Effector memory CD8-positive, alpha-beta T cell (primary cell): ENCODE measurements around the gene DCLRE1C.
"Not testable (repeated sequence)": the region's sequence is repeated elsewhere in the genome, so short reads cannot be mapped to it uniquely, and the experiment has no call there.

ENCODE experiments used
- ATAC-seq: fragments of 150-1000 bp; cut with Tn5 transposase; replicated peaks from 2 replicates; pipeline ENCODE4 v1.10.0; 2021; ENCODE audit warnings: mild to moderate bottlenecking, moderate library complexity
- DNase-seq, 3 experiments: peaks; one replicate each; pipeline ENCODE4 v3.0.0; 2021
- H3K27ac Mint-ChIP-seq, 2 donors: one replicate each; pipeline ENCODE4 v1.8.0; 2022; ENCODE audit warnings: mild to moderate bottlenecking in 2 of 2, mixed read lengths in 2 of 2, moderate library complexity in 2 of 2
- H3K27me3 Mint-ChIP-seq, 2 donors: one replicate each; pipeline ENCODE4 v1.8.0; 2022; ENCODE audit warnings: mixed read lengths in 2 of 2
- H3K36me3 Mint-ChIP-seq: one replicate; pipeline ENCODE4 v1.8.0; 2022; ENCODE audit warnings: mild to moderate bottlenecking, moderate library complexity, mixed read lengths; ENCODE audit not compliant: insufficient read depth
- H3K4me1 Mint-ChIP-seq, 2 donors: one replicate each; pipeline ENCODE4 v1.8.0; 2022; ENCODE audit warnings: low read depth in 2 of 2, mixed read lengths in 2 of 2
- H3K4me3 Mint-ChIP-seq, 2 donors: one replicate each; pipeline ENCODE4 v1.8.0; 2022; ENCODE audit warnings: mild to moderate bottlenecking in 2 of 2, mixed read lengths in 2 of 2, moderate library complexity in 2 of 2
- H3K9me3 Mint-ChIP-seq, 2 donors: one replicate each; pipeline ENCODE4 v1.8.0; 2022; ENCODE audit warnings: mixed read lengths in 2 of 2

DCLRE1C gene

DNA sequence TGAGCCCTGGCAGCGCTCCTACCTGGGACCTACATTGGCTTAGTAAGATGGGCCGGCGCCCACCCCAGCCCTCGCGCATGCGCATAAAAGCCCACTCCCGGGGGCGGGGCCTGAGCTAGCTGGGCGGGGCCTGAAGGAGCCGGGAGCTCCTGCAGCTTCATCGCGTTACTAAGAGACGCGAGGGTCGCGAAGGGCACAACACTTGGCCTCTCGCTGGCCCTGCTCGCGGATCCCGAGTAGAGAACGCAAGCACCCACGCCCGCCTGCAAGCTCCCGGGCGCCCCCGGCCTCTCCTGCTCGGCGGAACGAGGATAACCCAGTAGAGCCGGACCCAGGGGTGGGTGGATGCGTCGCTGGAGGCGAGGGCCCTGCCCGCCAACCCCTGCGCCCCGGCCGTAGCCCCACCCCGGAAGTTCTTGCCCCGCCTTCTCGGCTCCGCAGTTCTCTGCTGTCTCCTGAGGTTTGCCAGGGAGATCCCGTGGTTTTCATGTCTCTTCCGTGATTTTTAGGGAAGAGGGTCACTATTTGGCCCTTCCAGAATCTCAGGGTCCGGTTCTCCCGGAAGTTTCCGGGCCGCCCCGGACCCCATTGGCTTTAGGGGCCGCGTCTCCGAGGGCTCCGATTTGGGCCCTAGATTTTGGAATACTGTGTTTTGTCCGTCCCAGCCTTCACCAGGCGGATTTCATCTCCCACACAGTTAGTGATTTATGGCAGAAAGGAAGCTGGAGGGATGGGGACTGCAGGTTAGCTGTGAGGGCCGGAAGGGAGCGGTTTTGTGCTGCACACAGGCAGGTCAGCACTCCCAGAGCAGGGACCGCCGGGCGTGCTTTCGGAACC is 5.5 kb upstream of the DCLRE1C start, which contains the start of gene MEIG1:
TSS of gene MEIG1 (plus strand) at position 168 of the 837 bp plus-strand sequence. CDS start 7,081 bp downstream, outside the sequence.
- Mint-ChIP-seq H3K4me3 (peak within 1 kb of the TSS; percentile 98 to 99), H3K36me3 (peaks cover 15% of the 10 kb centered on the region), H3K9me3 (no peaks in the 10 kb centered on the region), H3K27me3 (no peaks in the 10 kb centered on the region), H3K27ac (peak within 1 kb of the TSS; percentile 96 to 97), H3K4me1 (peaks cover 8 to 12% of the 10 kb centered on the region in 2 donors)
- ATAC-seq (peak; percentile 85), DNase-seq (peak; percentile 85 to 91 (median 86))

DNA sequence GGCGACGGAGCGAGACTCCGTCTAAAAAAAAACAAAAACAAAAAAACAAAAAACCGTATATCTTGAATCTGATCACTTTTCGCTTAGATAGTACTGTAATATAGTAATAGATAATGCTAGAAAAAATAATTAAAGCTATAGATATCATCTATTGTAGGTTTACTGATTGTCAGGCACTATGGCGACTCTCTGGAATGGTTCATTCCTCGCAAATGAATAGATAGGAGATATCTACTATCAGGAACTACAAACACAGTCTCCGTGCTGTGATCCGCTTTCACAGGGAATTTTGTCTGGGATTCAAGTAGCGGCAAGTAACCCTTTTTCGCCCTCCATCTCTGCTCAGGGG is 5.0 kb upstream of the DCLRE1C start:
- ATAC-seq: no peak
- H3K27ac Mint-ChIP-seq: peak overlapping the region; percentile 96 to 97
- H3K4me1 Mint-ChIP-seq: peaks cover 10 to 15% of the 10 kb centered on the region in 2 donors

DNA sequence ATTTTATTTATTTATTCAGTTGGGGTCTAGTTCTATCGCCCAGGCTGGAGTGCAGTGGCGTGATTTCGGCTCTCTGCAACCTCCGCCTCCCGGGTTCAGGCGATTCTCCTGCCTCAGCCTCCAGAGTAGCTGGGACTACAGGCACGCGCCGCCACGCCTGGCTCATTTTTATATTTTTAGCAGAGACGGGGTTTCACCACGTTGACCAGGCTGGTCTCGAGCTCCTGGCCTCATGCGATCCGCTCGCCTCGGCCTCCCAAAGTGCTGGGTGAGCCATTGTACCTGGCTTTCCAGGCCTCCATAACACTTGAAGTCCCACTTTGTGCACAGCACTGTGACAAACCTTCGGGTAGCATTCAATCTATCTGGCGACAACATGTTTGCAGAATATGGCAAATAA is 1.0 kb upstream of the DCLRE1C start:
- no peak for ATAC-seq
- DNase-seq: no peak
- Mint-ChIP-seq H3K36me3 (peaks cover 25% of the 10 kb centered on the region), H3K4me1 (peaks cover 34 to 36% of the 10 kb centered on the region in 2 donors), H3K9me3 (no peaks in the 10 kb centered on the region), H3K27me3 (no peaks in the 10 kb centered on the region), H3K4me3 (peak overlapping the region; percentile 92 to 95), H3K27ac (peak overlapping the region; percentile 95 to 96)

More for the DNA sequence above, 5.0 kb upstream of the DCLRE1C start:
- DNase-seq: no peak
- H3K4me3 Mint-ChIP-seq: peak overlapping the region; percentile 98 to 99
- no peaks in the 10 kb centered on the region for H3K27me3 Mint-ChIP-seq
- H3K36me3 Mint-ChIP-seq: peaks cover 20% of the 10 kb centered on the region
- no peaks in the 10 kb centered on the region for H3K9me3 Mint-ChIP-seq

DNA sequence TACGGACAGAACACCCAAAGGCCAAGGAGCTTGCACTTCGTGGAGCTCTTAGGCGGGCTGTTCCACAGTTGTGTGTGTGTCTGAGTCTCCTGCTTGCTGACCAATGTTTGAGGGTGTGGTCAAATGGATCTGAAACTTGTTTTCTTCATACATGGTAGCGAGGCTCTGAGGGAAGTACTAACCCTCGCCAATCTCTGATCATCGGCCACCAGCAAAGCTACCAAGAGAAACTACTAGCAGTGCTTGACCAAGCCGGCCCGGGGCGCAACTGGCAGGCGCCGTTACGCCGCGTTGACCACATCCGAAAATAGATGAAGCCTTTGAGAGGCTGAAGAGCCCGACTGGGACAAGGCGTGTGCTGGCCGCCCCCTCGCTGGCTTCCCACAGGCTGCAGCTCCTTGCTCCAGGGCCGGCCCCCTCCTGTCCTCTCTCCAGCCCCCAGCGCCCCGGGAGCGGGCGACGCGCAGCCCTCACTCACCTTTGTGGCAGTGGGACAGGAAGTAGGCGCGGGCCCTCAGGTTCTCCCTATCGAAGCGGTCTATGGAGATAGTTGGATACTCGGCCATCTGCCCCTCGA is 384 bp downstream of the DCLRE1C start:
- H3K27ac Mint-ChIP-seq: peak overlapping the region; percentile 95 to 96
- no peaks in the 10 kb centered on the region for H3K27me3 Mint-ChIP-seq
- peak; percentile 49 for ATAC-seq
- H3K4me1 Mint-ChIP-seq: peaks cover 30 to 40% of the 10 kb centered on the region in 2 donors
- no peak for DNase-seq
- H3K36me3 Mint-ChIP-seq: peaks cover 17% of the 10 kb centered on the region
- peak overlapping the region; percentile 92 to 95 for H3K4me3 Mint-ChIP-seq
- no peaks in the 10 kb centered on the region for H3K9me3 Mint-ChIP-seq

DNA sequence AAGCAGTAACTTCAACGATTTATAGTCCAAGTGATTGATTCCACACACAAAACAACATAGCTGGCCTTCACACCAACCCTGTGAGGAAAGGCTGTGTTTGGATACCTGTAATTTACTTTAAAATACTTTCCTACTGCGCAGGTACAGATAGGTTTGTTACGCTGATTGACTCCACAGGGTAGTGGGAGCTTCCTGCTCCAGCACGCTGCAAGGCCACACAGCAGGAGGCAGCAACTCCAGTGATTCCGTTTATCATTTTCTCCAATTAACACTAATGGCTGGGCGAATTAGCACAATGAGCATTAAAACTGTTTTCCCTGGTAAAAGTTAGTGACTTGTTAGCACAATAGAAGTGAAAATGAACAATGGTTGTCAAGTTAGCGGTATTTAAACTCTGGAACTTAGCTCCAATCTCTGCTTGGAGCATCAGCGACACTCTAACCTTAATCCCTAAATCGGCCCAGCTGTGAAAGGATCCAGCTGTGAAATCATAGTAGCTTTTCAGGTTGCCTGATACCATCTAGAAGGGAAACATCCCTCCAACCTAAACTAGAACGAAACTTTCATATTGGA is 959 bp downstream of the DCLRE1C start:
- H3K36me3 Mint-ChIP-seq: peaks cover 22% of the 10 kb centered on the region
- H3K4me1 Mint-ChIP-seq: peaks cover 28 to 40% of the 10 kb centered on the region in 2 donors
- no peaks in the 10 kb centered on the region for H3K27me3 Mint-ChIP-seq
- H3K4me3 Mint-ChIP-seq: peak overlapping the region; percentile 92 to 95
- ATAC-seq (no peak), DNase-seq (no peak)
- peak overlapping the region; percentile 95 to 96 for H3K27ac Mint-ChIP-seq
- no peaks in the 10 kb centered on the region for H3K9me3 Mint-ChIP-seq

DNA sequence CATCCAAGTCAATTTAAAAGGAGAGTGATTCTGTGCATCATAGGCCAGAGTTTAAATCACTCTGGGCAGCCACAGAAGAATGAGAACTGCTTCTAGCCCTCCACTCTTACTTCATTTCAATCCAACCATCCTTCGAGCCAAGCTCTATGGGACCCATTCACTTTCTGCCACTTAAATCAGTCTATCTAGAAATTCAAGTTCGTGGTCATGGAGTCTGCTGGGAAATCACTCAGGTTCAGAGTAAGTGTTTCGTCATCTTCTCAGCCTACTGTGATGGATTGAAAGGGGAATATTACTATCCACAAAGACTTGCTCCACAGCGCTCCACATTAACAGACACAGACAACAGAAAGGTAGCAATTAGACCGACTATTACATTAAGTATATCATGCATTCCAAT is 4.6 kb downstream of the DCLRE1C start:
- Mint-ChIP-seq H3K4me1 (peaks cover 25 to 35% of the 10 kb centered on the region in 2 donors), H3K36me3 (peaks cover 50% of the 10 kb centered on the region), H3K27ac (peak overlapping the region in 1 of 2 donors; percentile 10), H3K9me3 (no peaks in the 10 kb centered on the region), H3K4me3 (no peak overlapping the region), H3K27me3 (no peaks in the 10 kb centered on the region)
- ATAC-seq (no peak), DNase-seq (no peak)

DNA sequence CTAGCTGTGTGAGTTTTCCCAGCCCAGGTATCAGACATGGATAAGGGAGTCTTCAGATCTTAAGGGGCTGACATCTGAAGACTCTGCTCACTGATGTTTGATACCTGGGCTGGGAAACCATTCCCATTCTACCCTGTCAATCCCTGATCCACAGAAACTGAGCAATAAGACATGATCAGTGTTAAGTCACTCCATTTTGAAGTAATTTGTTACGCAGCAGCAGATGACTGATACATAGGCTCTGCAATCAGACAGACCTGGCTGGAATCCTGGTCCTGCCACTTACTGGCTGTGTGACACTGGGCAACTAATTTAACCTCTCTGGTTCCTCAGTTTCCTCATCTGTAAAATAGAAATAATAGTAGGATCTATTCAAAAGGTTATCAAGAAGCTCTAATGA is 6.6 kb downstream of the DCLRE1C start:
- Mint-ChIP-seq H3K27me3 (no peaks in the 10 kb centered on the region), H3K36me3 (peaks cover 52% of the 10 kb centered on the region), H3K27ac (no peak overlapping the region), H3K4me3 (no peak overlapping the region), H3K9me3 (no peaks in the 10 kb centered on the region), H3K4me1 (peaks cover 20 to 25% of the 10 kb centered on the region in 2 donors)
- ATAC-seq (no peak), DNase-seq (no peak)

DNA sequence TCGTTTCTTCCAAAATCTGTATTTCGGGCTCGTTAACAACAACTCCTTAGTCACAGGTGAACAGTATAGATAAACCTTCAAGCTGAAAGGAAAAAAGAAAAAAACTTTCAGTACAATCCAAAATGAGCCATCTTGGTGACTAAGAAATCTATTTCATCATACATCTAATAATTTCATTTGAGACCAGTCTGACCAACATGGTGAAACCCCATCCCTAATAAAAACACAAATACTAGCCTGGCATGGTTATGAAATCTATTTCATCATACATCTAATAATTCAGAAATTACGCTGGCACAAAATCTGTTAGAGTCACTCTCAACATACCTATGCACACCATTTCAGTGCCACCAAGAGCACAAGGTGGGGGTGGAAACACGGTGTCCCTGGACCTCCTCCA is 8.8 kb downstream of the DCLRE1C start:
- Mint-ChIP-seq H3K4me3 (no peak overlapping the region), H3K4me1 (peaks cover 12 to 14% of the 10 kb centered on the region in 2 donors), H3K9me3 (no peaks in the 10 kb centered on the region), H3K27ac (no peak overlapping the region), H3K27me3 (no peaks in the 10 kb centered on the region), H3K36me3 (peaks cover 61% of the 10 kb centered on the region)
- no peak for DNase-seq
- no peak for ATAC-seq

DNA sequence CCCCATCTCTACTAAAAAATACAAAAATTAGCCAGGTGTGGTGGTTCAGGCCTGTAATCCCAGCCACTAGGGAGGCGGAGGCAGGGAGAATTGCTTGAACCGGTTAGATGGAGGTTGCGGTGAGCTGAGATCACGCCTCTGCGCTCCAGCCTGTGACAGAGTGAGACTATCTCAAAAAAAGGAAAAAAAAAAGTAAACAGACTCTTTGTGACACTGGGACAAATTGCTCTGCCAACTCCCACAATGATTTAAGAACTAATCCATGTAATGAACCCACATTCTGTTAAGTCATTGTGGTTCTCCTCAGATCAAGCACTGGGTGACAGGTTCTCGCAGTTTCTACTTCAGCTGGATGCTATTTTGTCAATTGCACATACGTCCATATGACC is 11.0 kb downstream of the DCLRE1C start:
- Mint-ChIP-seq H3K36me3 (peaks cover 65% of the 10 kb centered on the region), H3K27ac (peak overlapping the region; percentile 60 to 68), H3K4me1 (peaks cover 11 to 12% of the 10 kb centered on the region in 2 donors)
- H3K9me3 Mint-ChIP-seq, DNase-seq, H3K27me3 Mint-ChIP-seq, H3K4me3 Mint-ChIP-seq, ATAC-seq: not testable (repeated sequence)

DNA sequence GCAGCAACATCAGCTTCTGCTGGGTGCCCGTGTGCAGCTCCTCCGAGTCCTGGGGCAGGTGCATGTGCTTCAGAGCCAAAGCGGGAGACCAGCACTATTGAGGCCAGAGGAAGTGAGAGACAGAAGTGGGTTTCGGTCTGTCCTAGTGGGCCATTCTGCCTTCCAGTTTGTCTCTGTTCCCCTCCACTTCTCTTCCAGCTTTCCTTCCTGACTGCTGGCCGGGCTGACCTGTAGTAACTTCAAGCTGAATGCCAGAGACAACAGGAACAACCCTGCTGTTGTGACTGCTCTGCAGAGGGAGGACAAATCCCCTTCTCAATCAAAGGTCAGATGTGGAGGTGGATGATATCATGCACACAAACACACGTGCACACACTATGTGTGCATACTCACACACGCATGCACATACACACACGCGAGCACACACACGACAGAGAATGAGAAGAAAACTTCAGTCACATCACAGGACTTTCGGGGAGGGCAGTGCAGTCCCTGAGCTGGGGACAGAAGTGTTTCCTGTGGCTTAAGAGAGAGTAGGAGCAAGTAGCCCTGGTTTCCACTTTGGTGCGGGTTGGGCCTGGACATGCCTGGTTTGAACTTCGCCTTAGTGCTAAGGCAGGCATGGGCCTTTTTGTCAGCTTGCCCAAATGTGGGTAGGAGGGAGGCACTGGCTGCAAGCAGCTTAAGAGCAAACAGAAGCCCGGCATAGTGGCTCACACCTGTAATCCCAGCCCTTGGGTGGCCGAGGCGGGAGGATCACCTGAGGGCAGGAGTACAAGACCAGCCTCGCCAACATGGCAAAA is 11.5 kb downstream of the DCLRE1C start:
- H3K9me3 Mint-ChIP-seq, DNase-seq, H3K27me3 Mint-ChIP-seq, ATAC-seq, H3K4me3 Mint-ChIP-seq: not testable (repeated sequence)
- peaks cover 11 to 12% of the 10 kb centered on the region in 2 donors for H3K4me1 Mint-ChIP-seq
- peaks cover 64% of the 10 kb centered on the region for H3K36me3 Mint-ChIP-seq
- H3K27ac Mint-ChIP-seq: peak overlapping the region; percentile 44 to 68

DNA sequence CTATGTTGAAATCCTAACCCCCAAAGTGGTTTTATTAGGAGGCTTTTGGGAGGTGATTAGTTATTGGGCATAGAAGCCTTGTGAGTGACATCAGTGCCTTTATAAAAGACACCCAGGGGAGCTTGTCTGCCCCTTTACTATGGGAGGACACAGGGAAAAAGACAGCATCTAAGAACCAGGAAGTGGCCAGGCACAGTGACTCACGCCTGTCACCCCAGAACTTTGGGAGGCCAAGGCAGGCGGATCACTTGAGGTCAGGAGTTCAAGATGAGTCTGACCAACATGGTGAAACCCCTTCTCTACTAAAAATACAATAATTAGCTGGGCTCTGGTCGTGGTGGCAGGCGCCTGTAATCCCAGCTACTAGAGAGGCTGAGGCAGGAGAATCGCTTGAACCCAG is 14.9 kb downstream of the DCLRE1C start:
- ATAC-seq: peak; percentile 33

DNA sequence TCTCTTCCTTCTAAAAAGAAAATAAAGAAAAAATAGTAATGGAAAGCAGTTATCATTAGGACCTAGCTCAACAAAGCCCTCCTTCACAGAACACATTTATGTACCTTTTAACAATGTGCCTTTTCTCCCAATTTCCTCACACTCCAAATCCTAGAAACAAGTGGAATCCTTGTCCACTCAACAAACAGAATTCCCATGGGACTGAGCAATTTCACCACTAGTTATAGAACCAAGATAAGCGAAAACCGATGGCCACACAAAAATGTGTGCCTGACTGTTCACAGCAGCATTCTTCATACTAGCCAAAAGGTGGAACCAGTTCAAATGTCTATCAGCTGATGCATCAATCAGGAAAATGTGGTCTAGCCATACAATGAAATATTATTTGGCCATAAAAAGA is 17.3 kb downstream of the DCLRE1C start:
- DNase-seq (no peak), ATAC-seq (no peak)
- H3K36me3 Mint-ChIP-seq: peaks cover 82% of the 10 kb centered on the region
- no peaks in the 10 kb centered on the region for H3K9me3 Mint-ChIP-seq
- no peaks in the 10 kb centered on the region for H3K27me3 Mint-ChIP-seq
- peak overlapping the region in 1 of 2 donors; percentile 57 for H3K27ac Mint-ChIP-seq
- peaks cover 2 to 3% of the 10 kb centered on the region in 2 donors for H3K4me1 Mint-ChIP-seq
- H3K4me3 Mint-ChIP-seq: no peak overlapping the region

More for the DNA sequence above, 14.9 kb downstream of the DCLRE1C start:
- not testable (repeated sequence) for H3K27me3 Mint-ChIP-seq, H3K4me3 Mint-ChIP-seq, DNase-seq, H3K9me3 Mint-ChIP-seq
- H3K4me1 Mint-ChIP-seq: peaks cover 11 to 12% of the 10 kb centered on the region in 2 donors
- peaks cover 71% of the 10 kb centered on the region for H3K36me3 Mint-ChIP-seq
- peak overlapping the region; percentile 46 to 82 for H3K27ac Mint-ChIP-seq

DNA sequence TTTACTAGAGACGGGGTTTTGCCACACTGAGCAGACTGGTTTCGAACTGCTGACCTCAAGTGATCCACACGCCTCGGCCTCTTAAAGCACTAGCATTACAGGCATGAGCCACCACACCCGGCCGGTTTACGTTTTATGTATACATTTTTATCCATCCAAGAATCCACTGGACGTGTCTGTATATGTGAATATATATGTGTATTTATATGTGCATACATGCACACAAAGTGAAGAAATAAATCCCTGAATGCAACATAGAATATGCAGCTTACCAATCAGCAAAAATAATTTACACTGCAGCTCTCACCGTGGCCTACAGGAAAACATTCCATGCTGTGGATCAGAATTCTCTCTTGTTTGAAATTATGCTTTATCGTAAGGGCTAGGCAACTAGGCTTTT is 23.3 kb downstream of the DCLRE1C start:
- no peak for ATAC-seq
- Mint-ChIP-seq H3K36me3 (peaks cover 93% of the 10 kb centered on the region), H3K27ac (no peak overlapping the region), H3K4me3 (no peak overlapping the region), H3K9me3 (no peaks in the 10 kb centered on the region), H3K27me3 (no peaks in the 10 kb centered on the region), H3K4me1 (no peaks in the 10 kb centered on the region)
- no peak for DNase-seq
